ENCODE results near the gene KAT8. TPM values are rescaled to one million over a fixed set of nuclear protein-coding genes. Genes with fewer than 3 reads are reported as not detected.

The KAT8 gene
- total RNA-seq, 1 donor from 2014 or later, result 56.9 TPM

Other genes starting within 250 kb of the KAT8 start
- 23.9 and 24.5 TPM in 2 replicates for gene BCL7C, start 223.6 kb upstream of the KAT8 start, total RNA-seq
- 0.17 and 0.33 TPM in 2 replicates for gene CTF1, start 221.1 kb upstream of the KAT8 start, total RNA-seq
- 35.9 and 36.5 TPM in 2 replicates for gene FBXL19, start 194.1 kb upstream of the KAT8 start, total RNA-seq
- 11.8 and 12.7 TPM in 2 replicates for gene ORAI3, start 168.6 kb upstream of the KAT8 start, total RNA-seq
- 30.7 and 31.5 TPM in 2 replicates for gene SETD1A, start 159.9 kb upstream of the KAT8 start, total RNA-seq
- gene HSD3B7, start 132.5 kb upstream of the KAT8 start, total RNA-seq, result 2.9 and 3.2 TPM in 2 replicates
- 0.75 and 0.78 TPM in 2 replicates for gene STX1B, start 107.0 kb upstream of the KAT8 start, total RNA-seq
- gene STX4, start 84.1 kb upstream of the KAT8 start, total RNA-seq, result 49.1 and 54.8 TPM in 2 replicates
- 15.6 and 15.9 TPM in 2 replicates for gene ZNF668, start 43.4 kb upstream of the KAT8 start, total RNA-seq
- gene ZNF646, start 43.2 kb upstream of the KAT8 start, total RNA-seq, result 21.1 and 23.3 TPM in 2 replicates
- gene PRSS53, start 28.7 kb upstream of the KAT8 start, total RNA-seq, result 4.3 and 4.8 TPM in 2 replicates
- gene VKORC1, start 22.9 kb upstream of the KAT8 start, total RNA-seq, result 56.2 and 59.1 TPM in 2 replicates
- 44.3 and 44.9 TPM in 2 replicates for gene BCKDK, start 9.3 kb upstream of the KAT8 start, total RNA-seq
- not detected in 2 replicates for gene PRSS8, start 18.1 kb downstream of the KAT8 start, total RNA-seq
- gene PRSS36, start 32.4 kb downstream of the KAT8 start, total RNA-seq, result 0.33 and 0.59 TPM in 2 replicates
- 936 and 955 TPM in 2 replicates for gene FUS, start 62.5 kb downstream of the KAT8 start, total RNA-seq
- gene PYCARD, start 85.1 kb downstream of the KAT8 start, total RNA-seq, result 15.6 and 17.1 TPM in 2 replicates
- 0.05 and 0.09 TPM in 2 replicates for gene TRIM72, start 96.5 kb downstream of the KAT8 start, total RNA-seq
- not detected in 2 replicates for gene PYDC1, start 99.5 kb downstream of the KAT8 start, total RNA-seq
- gene ITGAM, start 142.3 kb downstream of the KAT8 start, total RNA-seq, result 16.8 and 18.2 TPM in 2 replicates
- 44.3 and 45.9 TPM in 2 replicates for gene ITGAX, start 237.5 kb downstream of the KAT8 start, total RNA-seq

Data from activated CD4-positive, alpha-beta T cell treated with anti-CD3 and anti-CD28 coated beads, Interleukin-2, amount 10 ng/mL, durations not matched to agents 24 days and 14 days (primary cell).